ENCODE measurements around the gene MIA.
"Not testable (repeated sequence)": the region's sequence is repeated elsewhere in the genome, so short reads cannot be mapped to it uniquely, and the experiment has no call there.

MIA gene

GRCh38 chr19:40804783-40805242 lies 29.5 kb downstream of the MIA start:
- no peak for DNase-seq

GRCh38 chr19:40805258-40805868 lies 30.0 kb downstream of the MIA start:
- DNase-seq: no peak

DNA sequence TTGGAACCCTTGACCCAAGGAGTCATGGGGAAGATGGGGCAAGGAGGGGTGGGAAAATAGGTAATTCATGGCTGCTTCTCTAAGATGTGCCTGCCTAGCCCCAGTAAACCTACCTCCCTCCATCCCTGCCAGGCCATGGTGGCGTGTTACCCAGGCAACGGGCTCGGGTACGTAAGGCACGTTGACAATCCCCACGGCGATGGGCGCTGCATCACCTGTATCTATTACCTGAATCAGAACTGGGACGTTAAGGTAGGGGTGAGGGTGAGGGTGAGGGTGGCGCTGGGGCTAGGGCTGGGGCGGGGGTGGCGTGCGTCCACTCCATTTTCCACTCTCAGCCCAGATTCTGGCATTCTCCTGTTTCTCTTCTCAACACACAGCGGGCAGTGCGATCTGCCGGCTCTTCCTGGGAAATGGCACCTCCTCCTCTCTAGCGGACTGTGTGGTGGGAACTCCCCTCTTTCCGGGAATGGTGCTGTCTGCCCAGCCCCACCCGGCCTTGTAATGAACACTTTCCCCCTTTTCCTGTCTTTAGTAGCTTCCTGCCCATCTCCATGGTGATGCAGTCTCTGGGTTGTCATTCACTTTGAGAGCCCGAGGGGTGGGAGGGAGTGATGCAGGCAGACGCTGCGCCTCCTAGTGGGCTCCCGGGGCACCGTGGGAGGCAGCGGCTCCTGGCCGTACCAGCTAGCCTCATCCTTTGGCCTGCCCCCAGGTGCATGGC lies 31.3 kb downstream of the MIA start:
- DNase-seq: no peak

DNA sequence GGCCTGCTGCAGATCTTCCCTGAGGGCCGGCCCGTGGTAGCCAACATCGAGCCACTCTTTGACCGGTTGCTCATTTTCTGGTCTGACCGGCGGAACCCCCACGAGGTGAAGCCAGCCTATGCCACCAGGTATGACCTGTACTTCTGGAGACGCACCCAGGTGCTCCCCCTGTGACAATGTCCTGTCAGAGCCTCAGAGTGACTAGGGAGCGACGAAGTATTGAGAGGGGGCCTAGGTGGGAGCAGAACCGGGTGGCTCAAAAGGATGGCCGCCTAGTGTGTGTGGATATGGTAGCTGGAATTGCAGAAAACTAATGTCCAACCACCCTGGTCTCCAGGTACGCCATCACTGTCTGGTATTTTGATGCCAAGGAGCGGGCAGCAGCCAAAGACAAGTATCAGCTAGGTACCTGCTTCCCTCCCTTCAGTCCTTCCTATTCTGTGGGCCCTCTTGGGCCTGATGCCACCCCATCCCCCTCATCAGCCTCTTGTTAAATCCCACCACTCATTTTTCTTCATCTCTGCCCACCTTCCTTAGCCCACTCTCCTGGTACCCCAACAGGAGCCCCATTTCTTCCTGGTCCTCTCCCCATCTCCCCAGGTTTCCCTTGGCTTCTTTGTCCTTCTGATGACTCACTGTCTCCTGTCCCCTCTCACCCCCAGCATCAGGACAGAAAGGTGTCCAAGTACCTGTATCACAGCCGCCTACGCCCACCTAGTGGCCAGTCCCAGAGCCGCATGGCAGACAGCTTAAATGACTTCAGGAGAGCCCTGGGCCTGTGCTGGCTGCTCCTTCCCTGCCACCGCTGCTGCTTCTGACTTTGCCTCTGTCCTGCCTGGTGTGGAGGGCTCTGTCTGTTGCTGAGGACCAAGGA lies 32.1 kb downstream of the MIA start:
- DNase-seq: no peak

- DNase-seq: no peak
These were observed 32.7 kb downstream of the MIA start for GRCh38 chr19:40808021-40808325.

DNA sequence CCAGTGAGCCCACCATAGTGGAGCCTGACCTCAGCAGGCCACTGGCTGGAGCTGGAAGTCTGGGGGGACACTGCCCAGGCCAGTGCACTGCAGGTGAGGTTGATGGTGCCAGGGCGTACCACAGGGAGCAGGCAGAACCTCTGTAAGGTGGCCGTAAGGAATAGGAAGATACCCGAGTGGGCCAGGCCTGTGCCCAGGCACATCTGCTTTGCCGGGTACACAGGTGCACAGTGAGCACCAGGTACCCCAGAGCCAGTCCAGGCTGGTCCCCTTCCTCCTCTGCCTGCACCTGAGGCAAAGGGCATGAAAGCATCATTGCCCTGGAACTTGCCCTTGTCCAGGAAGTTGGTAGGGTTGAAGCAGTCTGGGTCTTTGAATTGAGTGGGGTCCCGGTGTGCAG lies 33.2 kb downstream of the MIA start:
- DNase-seq: no peak

- DNase-seq: no peak
These were observed 34.2 kb downstream of the MIA start for GRCh38 chr19:40809358-40810086.

GRCh38 chr19:40810160-40810559 lies 34.8 kb downstream of the MIA start:
- DNase-seq: no peak

- DNase-seq: not testable (repeated sequence)
These were observed 35.5 kb downstream of the MIA start for GRCh38 chr19:40810649-40811408.

DNA sequence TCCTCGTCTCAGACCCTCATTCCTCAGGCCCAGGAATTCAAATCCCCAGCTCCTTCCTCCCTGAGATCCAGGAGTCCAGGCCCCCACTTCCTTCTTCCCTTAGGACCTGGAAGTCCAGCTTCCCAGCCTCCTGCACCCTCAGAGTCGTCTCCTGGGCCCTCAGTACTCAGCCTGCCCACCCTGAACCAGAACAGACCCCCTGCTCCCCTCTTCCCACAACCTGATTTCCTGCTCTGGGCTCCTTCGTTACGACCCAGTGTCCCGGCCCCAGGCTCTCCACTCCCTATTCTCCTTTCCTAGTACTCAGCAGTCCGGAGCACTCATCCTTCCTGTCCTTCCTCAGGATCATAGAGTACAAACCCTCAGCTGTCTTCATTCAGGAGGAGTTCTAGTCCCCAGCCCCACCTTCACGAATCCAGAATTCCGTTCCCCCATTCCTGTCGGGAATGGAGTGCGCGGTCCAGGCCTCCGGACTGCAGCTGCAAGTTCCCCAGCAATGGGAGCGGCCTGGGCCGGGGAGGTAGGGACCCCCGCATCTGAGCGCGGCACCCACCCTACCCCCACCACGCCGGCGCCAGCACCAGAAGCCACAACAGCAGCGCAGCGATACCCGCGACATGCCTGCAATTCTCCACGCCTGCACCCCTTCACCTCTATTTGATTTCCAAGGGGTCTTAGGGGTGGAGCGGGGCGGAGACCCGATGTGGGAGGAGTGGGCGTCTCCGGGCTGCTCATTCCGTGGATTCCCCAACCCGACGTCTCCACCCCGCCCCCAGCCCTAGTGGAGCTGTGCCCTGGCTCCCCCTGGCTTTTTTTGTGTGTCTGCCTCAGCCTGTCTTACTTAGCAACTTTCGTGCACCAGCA lies 36.4 kb downstream of the MIA start:
- DNase-seq: no peak

DNA sequence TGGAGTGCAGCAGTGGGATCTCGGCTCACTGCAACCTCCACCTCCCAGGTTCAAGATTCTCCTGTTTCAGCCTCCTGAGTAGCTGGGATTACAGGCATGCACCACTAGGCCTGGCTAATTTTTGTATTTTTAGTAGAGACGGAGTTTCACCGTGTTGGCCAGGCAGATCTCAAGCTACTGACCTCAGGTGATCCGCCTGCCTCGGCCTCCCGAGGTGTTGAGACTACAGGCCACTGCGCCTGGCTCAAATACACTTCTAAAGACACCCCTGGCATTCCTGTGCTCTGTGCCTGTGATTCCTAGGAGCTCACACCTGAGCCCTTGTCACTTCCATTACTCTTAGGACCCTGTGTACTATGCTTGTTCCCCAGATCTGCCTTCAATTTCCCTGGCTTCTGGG lies 37.2 kb downstream of the MIA start:
- DNase-seq: not testable (repeated sequence)

GRCh38 chr19:40813182-40813581 lies 37.9 kb downstream of the MIA start:
- no peak for DNase-seq

- DNase-seq: no peak
These were observed 39.9 kb downstream of the MIA start for GRCh38 chr19:40815223-40815622.

GRCh38 chr19:40818480-40819399 lies 43.4 kb downstream of the MIA start:
- DNase-seq: peak; percentile 44

- not testable (repeated sequence) for DNase-seq
These were observed 44.3 kb downstream of the MIA start for GRCh38 chr19:40819479-40820234.

DNA sequence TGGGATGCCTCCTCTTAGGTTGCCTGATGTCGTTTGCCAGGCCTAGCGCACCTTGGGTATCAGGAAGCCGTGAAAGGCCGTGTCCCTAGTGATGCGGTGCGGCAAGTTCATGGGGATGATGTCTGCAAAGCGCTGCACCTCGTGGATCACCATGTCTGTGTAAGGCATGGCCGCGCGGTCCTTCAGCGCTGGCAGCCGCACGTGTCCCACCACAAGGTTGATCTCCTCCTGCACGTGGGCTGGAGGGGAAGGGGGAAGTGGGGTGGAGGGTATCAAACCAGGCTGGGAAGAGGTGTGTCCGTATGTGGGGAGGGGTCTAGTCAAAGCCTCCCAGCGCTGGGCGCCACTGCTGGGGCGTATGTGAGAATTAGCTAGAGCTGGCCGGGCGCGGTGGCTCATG lies 46.8 kb downstream of the MIA start:
- DNase-seq: no peak

- not testable (repeated sequence) for DNase-seq
These were observed 47.6 kb downstream of the MIA start for GRCh38 chr19:40822704-40823553.

- DNase-seq: not testable (repeated sequence)
These were observed 49.6 kb downstream of the MIA start for GRCh38 chr19:40824916-40825315.
